HCT116 (cell line): ENCODE results near the gene TSC22D1. TPM values are rescaled to one million over a fixed set of nuclear protein-coding genes. Genes with fewer than 3 reads are reported as not detected.

Experiments used
- ATAC-seq: fragments of 200-7000 bp; cut with Tn5 transposase; 2 replicates; pipeline ENCODE4 v1.9.1; 2020; ENCODE audit warnings: mild to moderate bottlenecking, moderate library complexity
- BruUV-seq: library from RNA; stranded (reverse); fragments of 400-500 nt; replicated peaks from 2 replicates; lab custom pipeline; 2021; lab: Mats Ljungman, UMichigan
- CTCF ChIA-PET: fragments of 300-600 bp; sonication (Branson Sonifier 250); formaldehyde crosslinking; loops from one replicate; lab custom pipeline; 2021; ENCODE audit warnings: antibody characterized with exemption; lab: Charles Lee
- POLR2A ChIA-PET: fragments of 300-600, 350-600 bp; sonication (Branson Sonifier 250); formaldehyde crosslinking; loops from one replicate; lab custom pipeline; 2021; ENCODE audit warnings: antibody characterized with exemption; lab: Charles Lee
- RAD21 ChIA-PET, 2 experiments: fragments of 300-600 bp; sonication (Branson Sonifier 250); formaldehyde crosslinking; loops; one replicate each; lab custom pipeline; 2023; ENCODE audit warnings: low total read pairs in 2 of 2; ENCODE audit not compliant: uncharacterized antibody in 2 of 2, unreplicated experiment in 2 of 2, low non-redundant PET in 1 of 2; lab: Charles Lee
- DNase-seq: peaks from one replicate; pipeline ENCODE4 v3.0.0-alpha.2; 2010; ENCODE audit warnings: low read depth, low spot score
- H2AFZ ChIP-seq: fragments of 200-600 bp; shearing (Covaris generic), sonication (generic); 2 replicates; pipeline ENCODE4 v1.6.1; 2017; ENCODE audit warnings: low read depth, mixed run types, mixed read lengths, antibody characterized with exemption, low read length; ENCODE audit not compliant: poor library complexity, severe bottlenecking
- H3K27ac ChIP-seq: 2 replicates; pipeline ENCODE4 v1.5.1; 2012; ENCODE audit warnings: low read depth, low read length
- H3K27me3 ChIP-seq: fragments of 200-600 bp; sonication (generic); 2 replicates; pipeline ENCODE4 v1.6.1; 2016; ENCODE audit warnings: mixed run types, low read length, mixed read lengths; ENCODE audit not compliant: insufficient read depth
- H3K36me3 ChIP-seq, 2 experiments: fragments of 200-500 bp in 1 of 2; fragments of 200-600 bp in 1 of 2; sonication (Bioruptor generic) in 1 of 2; sonication (generic) in 1 of 2; 2 replicates each; pipeline versions ENCODE4 v1.5.1 to v1.6.1; 2014 to 2016; ENCODE audit warnings: low read length in 2 of 2, inconsistent platforms in 1 of 2, mixed read lengths in 1 of 2, mixed run types in 1 of 2; ENCODE audit not compliant: insufficient read depth in 2 of 2, control insufficient read depth in 1 of 2
- H3K4me1 ChIP-seq, 2 experiments: fragments of 200-600 bp in 1 of 2; sonication (generic) in 1 of 2; 2 replicates each; pipeline versions ENCODE4 v1.5.1 to v1.6.1; 2012 to 2017; ENCODE audit warnings: low read length in 2 of 2, inconsistent platforms in 1 of 2, mild to moderate bottlenecking in 1 of 2, mixed read lengths in 1 of 2, mixed run types in 1 of 2, moderate library complexity in 1 of 2; ENCODE audit not compliant: insufficient read depth in 2 of 2, control insufficient read depth in 1 of 2
- H3K4me2 ChIP-seq: fragments of 200-600 bp; sonication (generic); 2 replicates; pipeline ENCODE4 v1.6.1; 2017; ENCODE audit warnings: mixed run types, low read length, mixed read lengths
- H3K4me3 ChIP-seq, 2 experiments: fragments of 200-600 bp in 1 of 2; sonication (generic) in 1 of 2; replicated peaks in 1 of 2; 2 replicates each; pipeline ENCODE4 v1.5.1; 2011 to 2016; ENCODE audit warnings: low read length in 2 of 2, control low read depth in 1 of 2, low read depth in 1 of 2, mild to moderate bottlenecking in 1 of 2, mixed read lengths in 1 of 2, mixed run types in 1 of 2
- H3K79me2 ChIP-seq: fragments of 200-600 bp; sonication (generic); 2 replicates; pipeline ENCODE4 v1.6.1; 2017; ENCODE audit warnings: mild to moderate bottlenecking, mixed run types, low read length, moderate library complexity, mixed read lengths; ENCODE audit not compliant: insufficient read depth
- H3K9ac ChIP-seq: fragments of 200-600 bp; sonication (generic); 2 replicates; pipeline ENCODE4 v1.6.1; 2016; ENCODE audit warnings: low read length, mixed read lengths
- H3K9me2 ChIP-seq: fragments of 200-600 bp; sonication (generic), shearing (Covaris generic); 2 replicates; pipeline ENCODE4 v1.6.1; 2017; ENCODE audit warnings: mixed run types, mild to moderate bottlenecking, moderate library complexity; ENCODE audit not compliant: insufficient read depth
- H3K9me3 ChIP-seq, 2 experiments: fragments of 200-500 bp in 1 of 2; fragments of 200-600 bp in 1 of 2; sonication (Bioruptor generic) in 1 of 2; sonication (generic) in 1 of 2; 2 replicates each; pipeline ENCODE4 v1.6.1; 2014 to 2017; ENCODE audit warnings: low read length in 2 of 2, mixed read lengths in 2 of 2, inconsistent platforms in 1 of 2, low read depth in 1 of 2, mild to moderate bottlenecking in 1 of 2, mixed run types in 1 of 2, moderate library complexity in 1 of 2; ENCODE audit not compliant: control insufficient read depth in 1 of 2, insufficient read depth in 1 of 2
- H4K20me1 ChIP-seq: fragments of 200-600 bp; sonication (generic), shearing (Covaris generic); 2 replicates; pipeline ENCODE4 v1.6.1; 2017; ENCODE audit warnings: mixed run types, mild to moderate bottlenecking, moderate library complexity; ENCODE audit not compliant: insufficient read depth
- CEBPB ChIP-seq: IDR thresholded peaks from 2 replicates; pipeline ENCODE4 v1.6.1; 2012; ENCODE audit warnings: low read depth
- EGR1 ChIP-seq: IDR thresholded peaks from 2 replicates; pipeline ENCODE4 v1.6.1; 2012; ENCODE audit warnings: low read depth
- ELF1 ChIP-seq: IDR thresholded peaks from 2 replicates; pipeline ENCODE4 v1.6.1; 2012; ENCODE audit warnings: low read depth, borderline replicate concordance
- EZH2 ChIP-seq: fragments of 200-600 bp; sonication (generic); IDR thresholded peaks from 2 replicates; pipeline ENCODE4 v1.6.1; 2017; ENCODE audit warnings: antibody characterized with exemption, mixed run types
- POLR2AphosphoS5 ChIP-seq: IDR thresholded peaks from 2 replicates; pipeline ENCODE4 v1.6.1; 2011; ENCODE audit warnings: mild to moderate bottlenecking, low read depth, low read length, moderate library complexity
- SIN3A ChIP-seq: IDR thresholded peaks from 2 replicates; pipeline ENCODE4 v1.6.1; 2012; ENCODE audit warnings: low read depth
- SP1 ChIP-seq: IDR thresholded peaks from 2 replicates; pipeline ENCODE4 v1.6.1; 2012; ENCODE audit warnings: low read depth
- TCF7L2 ChIP-seq: IDR thresholded peaks from 2 replicates; pipeline ENCODE4 v1.7.0; 2011; ENCODE audit warnings: borderline replicate concordance, inconsistent platforms; ENCODE audit not compliant: insufficient read depth, insufficient read length; ENCODE audit errors: extremely low read depth
- ZNF274 ChIP-seq: fragments of 200-500 bp; sonication (Bioruptor generic); IDR thresholded peaks from 2 replicates; pipeline ENCODE4 v1.6.1; 2014; ENCODE audit warnings: mild to moderate bottlenecking, low read depth, low read length, inconsistent platforms
- intact Hi-C: fragments of 100-400 bp; cut with micrococcal nuclease; formaldehyde crosslinking; loops from 2 replicates; pipeline ENCODE4 v1.10.0; 2022
- total RNA-seq: library from RNA; stranded (reverse); gene quantifications from one replicate; pipeline ENCODE4 v1.2.1, GENCODE V29; 2021; ENCODE audit not compliant: unreplicated experiment
- TF ChIP-seq, protein P1 (sequence below): IDR thresholded peaks from 2 replicates; pipeline ENCODE4 v1.6.1; 2012; ENCODE audit warnings: low read depth
- TF ChIP-seq, protein P2 (sequence below): IDR thresholded peaks from 2 replicates; pipeline ENCODE4 v1.6.1; 2012
- TF ChIP-seq, protein P3 (sequence below): IDR thresholded peaks from 2 replicates; pipeline ENCODE4 v1.6.1; 2012

TSC22D1 gene
- total RNA-seq, 1 experiment from 2014 or later: 268 TPM

DNA sequence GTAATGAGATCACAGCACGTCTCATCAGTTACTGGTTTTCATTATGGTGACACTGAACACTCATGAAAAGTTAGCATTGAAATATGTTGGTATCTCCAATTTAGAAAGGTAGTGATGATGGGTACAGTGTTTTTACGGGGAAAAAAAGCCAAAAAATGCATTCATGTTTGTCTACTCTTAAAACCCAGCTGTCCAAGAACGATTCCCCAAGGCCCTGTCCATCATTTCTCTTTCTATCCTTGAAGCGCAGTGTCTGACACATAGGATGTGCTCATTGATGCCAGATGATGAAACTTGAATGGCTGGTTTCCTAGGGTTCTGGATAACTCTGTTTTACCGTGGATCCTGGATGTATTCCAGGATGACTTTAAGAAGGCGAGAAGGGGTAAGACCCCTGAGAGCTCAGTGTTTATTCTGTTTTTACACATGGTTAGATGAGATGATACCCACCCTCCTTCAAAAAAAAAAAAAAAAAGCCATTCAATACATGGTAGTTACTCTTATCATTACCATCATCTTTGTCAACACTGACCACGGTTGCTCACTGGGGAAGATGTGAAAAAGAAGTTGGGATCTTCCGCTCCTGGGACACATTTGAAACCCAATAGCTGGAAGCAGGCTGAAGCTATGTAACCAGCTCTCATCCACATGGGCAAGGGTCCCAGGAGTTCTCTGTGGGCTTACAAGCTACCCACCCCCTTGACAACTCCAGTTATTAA lies 180.0 kb downstream of the TSC22D1 start:
- DNase-seq (no peak), ATAC-seq (no peak)
- peaks cover 0 to 3% of the 10 kb centered on the region in 2 experiments; a peak in 1 of 4 replicates for H3K4me1 ChIP-seq
- no peaks in the 10 kb centered on the region for H3K9me3 ChIP-seq
- H3K4me3 ChIP-seq: no peak overlapping the region
- no peak overlapping the region for H3K9ac ChIP-seq
- no TSS peak for BruUV-seq
- intact Hi-C loops: no loop called here
- no peaks in the 10 kb centered on the region for H3K79me2 ChIP-seq
- H3K27me3 ChIP-seq: no peaks in the 10 kb centered on the region
- no peaks in the 10 kb centered on the region for H4K20me1 ChIP-seq
- no peak overlapping the region for H3K27ac ChIP-seq
- CTCF ChIA-PET: interaction anchor here (0.7 kb wide), 1 partner anchor 588 kb away, joined by 4 read pairs; no protein-coding TSS in a partner anchor
- H3K36me3 ChIP-seq: no peaks in the 10 kb centered on the region
- POLR2A ChIA-PET: no interaction called here
- no peaks in the 10 kb centered on the region for H3K9me2 ChIP-seq
- TF ChIP-seq, protein P1, sequence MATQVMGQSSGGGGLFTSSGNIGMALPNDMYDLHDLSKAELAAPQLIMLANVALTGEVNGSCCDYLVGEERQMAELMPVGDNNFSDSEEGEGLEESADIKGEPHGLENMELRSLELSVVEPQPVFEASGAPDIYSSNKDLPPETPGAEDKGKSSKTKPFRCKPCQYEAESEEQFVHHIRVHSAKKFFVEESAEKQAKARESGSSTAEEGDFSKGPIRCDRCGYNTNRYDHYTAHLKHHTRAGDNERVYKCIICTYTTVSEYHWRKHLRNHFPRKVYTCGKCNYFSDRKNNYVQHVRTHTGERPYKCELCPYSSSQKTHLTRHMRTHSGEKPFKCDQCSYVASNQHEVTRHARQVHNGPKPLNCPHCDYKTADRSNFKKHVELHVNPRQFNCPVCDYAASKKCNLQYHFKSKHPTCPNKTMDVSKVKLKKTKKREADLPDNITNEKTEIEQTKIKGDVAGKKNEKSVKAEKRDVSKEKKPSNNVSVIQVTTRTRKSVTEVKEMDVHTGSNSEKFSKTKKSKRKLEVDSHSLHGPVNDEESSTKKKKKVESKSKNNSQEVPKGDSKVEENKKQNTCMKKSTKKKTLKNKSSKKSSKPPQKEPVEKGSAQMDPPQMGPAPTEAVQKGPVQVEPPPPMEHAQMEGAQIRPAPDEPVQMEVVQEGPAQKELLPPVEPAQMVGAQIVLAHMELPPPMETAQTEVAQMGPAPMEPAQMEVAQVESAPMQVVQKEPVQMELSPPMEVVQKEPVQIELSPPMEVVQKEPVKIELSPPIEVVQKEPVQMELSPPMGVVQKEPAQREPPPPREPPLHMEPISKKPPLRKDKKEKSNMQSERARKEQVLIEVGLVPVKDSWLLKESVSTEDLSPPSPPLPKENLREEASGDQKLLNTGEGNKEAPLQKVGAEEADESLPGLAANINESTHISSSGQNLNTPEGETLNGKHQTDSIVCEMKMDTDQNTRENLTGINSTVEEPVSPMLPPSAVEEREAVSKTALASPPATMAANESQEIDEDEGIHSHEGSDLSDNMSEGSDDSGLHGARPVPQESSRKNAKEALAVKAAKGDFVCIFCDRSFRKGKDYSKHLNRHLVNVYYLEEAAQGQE: no peak
- no peak overlapping the region for H3K4me2 ChIP-seq
- no peak overlapping the region for H2AFZ ChIP-seq
- RAD21 ChIA-PET: no interaction called here

DNA sequence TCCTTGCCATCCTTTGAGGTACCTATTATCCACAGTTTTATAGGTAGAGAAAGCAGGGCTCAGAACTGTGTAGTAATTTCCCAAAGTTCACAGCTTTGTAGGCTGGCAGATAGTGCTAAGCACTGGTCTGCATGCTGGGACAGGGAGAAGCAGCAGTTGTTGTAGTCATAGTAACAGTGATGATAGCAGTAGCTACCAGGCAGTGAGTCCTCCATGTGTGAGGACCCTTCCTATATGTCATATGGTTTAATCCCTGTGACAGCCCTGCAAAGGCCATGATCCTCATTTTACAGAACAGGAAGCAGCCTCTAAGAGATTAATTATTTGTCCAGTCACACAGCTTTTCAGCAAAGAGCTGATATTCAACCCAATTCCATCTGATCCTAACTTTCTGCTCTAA lies 181.5 kb downstream of the TSC22D1 start:
- POLR2A ChIA-PET: no interaction called here
- no peak for DNase-seq
- RAD21 ChIA-PET: no interaction called here
- TF ChIP-seq TCF7L2: no peak
- TF ChIP-seq CEBPB: no peak
- TF ChIP-seq EZH2: no peak
- no peak for TF ChIP-seq ZNF274
- TF ChIP-seq, protein P2, sequence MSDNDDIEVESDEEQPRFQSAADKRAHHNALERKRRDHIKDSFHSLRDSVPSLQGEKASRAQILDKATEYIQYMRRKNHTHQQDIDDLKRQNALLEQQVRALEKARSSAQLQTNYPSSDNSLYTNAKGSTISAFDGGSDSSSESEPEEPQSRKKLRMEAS: no peak
- no peak for TF ChIP-seq POLR2AphosphoS5
- no peak for TF ChIP-seq SP1
- TF ChIP-seq, protein P1: no peak
- no peak for TF ChIP-seq EGR1
- no peak for TF ChIP-seq SIN3A
- no peak for TF ChIP-seq ELF1
- TF ChIP-seq, protein P3, sequence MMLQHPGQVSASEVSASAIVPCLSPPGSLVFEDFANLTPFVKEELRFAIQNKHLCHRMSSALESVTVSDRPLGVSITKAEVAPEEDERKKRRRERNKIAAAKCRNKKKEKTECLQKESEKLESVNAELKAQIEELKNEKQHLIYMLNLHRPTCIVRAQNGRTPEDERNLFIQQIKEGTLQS: no peak

More for the DNA sequence above, 181.5 kb downstream of the TSC22D1 start:
- no peak for ATAC-seq
- no peak overlapping the region for H3K27ac ChIP-seq
- H3K9me3 ChIP-seq: no peaks in the 10 kb centered on the region
- H3K4me3 ChIP-seq: no peak overlapping the region
- no peak overlapping the region for H3K9ac ChIP-seq
- H3K4me1 ChIP-seq: peaks cover 0 to 3% of the 10 kb centered on the region in 2 experiments; a peak in 1 of 4 replicates
- no peaks in the 10 kb centered on the region for H3K27me3 ChIP-seq
- CTCF ChIA-PET: no interaction called here
- BruUV-seq: no TSS peak
- no peaks in the 10 kb centered on the region for H3K9me2 ChIP-seq
- intact Hi-C loops: no loop called here
- no peak overlapping the region for H2AFZ ChIP-seq
- no peaks in the 10 kb centered on the region for H3K36me3 ChIP-seq
- H4K20me1 ChIP-seq: no peaks in the 10 kb centered on the region
- H3K4me2 ChIP-seq: no peak overlapping the region
- no peaks in the 10 kb centered on the region for H3K79me2 ChIP-seq
